Measurements from ENCODE around the gene ALDH1A1.

- TF ChIP-seq CTCF (conservative IDR thresholded peaks at IDR 0.05; ENCODE audit: low read depth, low read length) (no peak), EZH2 (IDR thresholded peaks at IDR 0.05; ENCODE audit: borderline replicate concordance, low read depth, low read length, poor library complexity, severe bottlenecking) (no peak)
Measured at GRCh38 chr9:72984991-72985390, 32.1 kb upstream of the ALDH1A1 start.
